OCI-LY3 (cell line): ENCODE measurements around the gene DPP6.

Source experiments
- H2AFZ ChIP-seq: fragments of 200-600, 300-600 bp; shearing (Covaris generic); 2 replicates; pipeline ENCODE4 v1.6.0; 2014; ENCODE audit warnings: antibody characterized with exemption, low read depth, low read length
- H3K27ac ChIP-seq: fragments of 200-600, 300-600 bp; sonication (generic); 2 replicates; pipeline ENCODE4 v1.5.1; 2014; ENCODE audit warnings: mild to moderate bottlenecking, low read length, moderate library complexity, mixed read lengths
- H3K27me3 ChIP-seq: fragments of 200-600, 300-600 bp; sonication (generic); 2 replicates; pipeline ENCODE4 v1.6.1; 2014; ENCODE audit warnings: low read depth, low read length, mixed read lengths
- H3K36me3 ChIP-seq: fragments of 200-600, 300-600 bp; sonication (generic); replicated peaks from 2 replicates; pipeline ENCODE3; 2014; ENCODE audit warnings: low read depth, low read length, mixed read lengths
- H3K4me1 ChIP-seq: fragments of 300-600, 200-600 bp; sonication (generic); 2 replicates; pipeline ENCODE4 v1.6.1; 2014; ENCODE audit warnings: low read length, mixed read lengths
- H3K4me2 ChIP-seq: fragments of 200-600, 300-600 bp; sonication (generic); 2 replicates; pipeline ENCODE4 v1.6.1; 2014; ENCODE audit warnings: low read length, mixed read lengths
- H3K4me3 ChIP-seq: fragments of 300-600, 200-600 bp; sonication (generic); 2 replicates; pipeline ENCODE4 v1.5.1; 2014; ENCODE audit warnings: antibody characterized with exemption, mild to moderate bottlenecking, low read length, moderate library complexity
- H3K79me2 ChIP-seq: fragments of 300-600, 200-600 bp; shearing (Covaris generic); 2 replicates; pipeline ENCODE4 v1.6.1; 2014; ENCODE audit warnings: mild to moderate bottlenecking, low read length, mixed read lengths
- H3K9ac ChIP-seq: fragments of 300-600, 200-600 bp; shearing (Covaris generic); 2 replicates; pipeline ENCODE4 v1.6.0; 2014; ENCODE audit warnings: mild to moderate bottlenecking, low read length, moderate library complexity
- H3K9me3 ChIP-seq: fragments of 200-600, 300-600 bp; shearing (Covaris generic); 2 replicates; pipeline ENCODE4 v1.6.1; 2014; ENCODE audit warnings: low read length, mixed read lengths; ENCODE audit not compliant: insufficient read depth
- H4K20me1 ChIP-seq: fragments of 200-600, 300-600 bp; sonication (generic); 2 replicates; pipeline ENCODE4 v1.6.1; 2016; ENCODE audit warnings: low read length, mixed read lengths; ENCODE audit not compliant: insufficient read depth
- CTCF ChIP-seq: fragments of 200-600, 300-600 bp; sonication (generic); IDR thresholded peaks from 2 replicates; pipeline ENCODE4 v1.5.1; 2014; ENCODE audit warnings: antibody characterized with exemption, low read length, low read depth
- EZH2phosphoT487 ChIP-seq: fragments of 200-600 bp; shearing (Covaris generic); IDR thresholded peaks from 2 replicates; pipeline ENCODE4 v1.6.1; 2018; ENCODE audit warnings: antibody characterized with exemption, mixed run types, low read depth

Gene DPP6

GRCh38 chr7:154469652-154470051, 417.5 kb downstream of the DPP6 start:
- no peaks in the 10 kb centered on the region for H3K36me3 ChIP-seq
- H3K4me1 ChIP-seq: no peaks in the 10 kb centered on the region
- no peaks in the 10 kb centered on the region for H4K20me1 ChIP-seq
- no peak overlapping the region for H2AFZ ChIP-seq
- no peak overlapping the region for H3K9ac ChIP-seq
- TF ChIP-seq EZH2phosphoT487: no peak
- TF ChIP-seq CTCF: no peak
- H3K4me2 ChIP-seq: no peak overlapping the region
- H3K9me3 ChIP-seq: no peaks in the 10 kb centered on the region
- no peak overlapping the region for H3K4me3 ChIP-seq
- H3K27ac ChIP-seq: no peak overlapping the region
- H3K79me2 ChIP-seq: no peaks in the 10 kb centered on the region
- no peaks in the 10 kb centered on the region for H3K27me3 ChIP-seq

- Histone ChIP-seq H3K4me2 (no peak overlapping the region), H3K4me3 (no peak overlapping the region), H3K4me1 (no peaks in the 10 kb centered on the region; the same call in 1 of the 2 replicates), H3K9me3 (no peaks in the 10 kb centered on the region), H3K9ac (no peak overlapping the region), H3K36me3 (no peaks in the 10 kb centered on the region), H3K27me3 (no peaks in the 10 kb centered on the region), H2AFZ (no peak overlapping the region), H3K27ac (no peak overlapping the region), H3K79me2 (no peaks in the 10 kb centered on the region), H4K20me1 (no peaks in the 10 kb centered on the region)
- no peak for TF ChIP-seq CTCF
- TF ChIP-seq EZH2phosphoT487: no peak
Observed at GRCh38 chr7:154472343-154472742, 420.1 kb downstream of the DPP6 start.

GRCh38 chr7:154473360-154473759, 421.2 kb downstream of the DPP6 start:
- no peak overlapping the region for H2AFZ ChIP-seq
- H3K9me3 ChIP-seq: no peaks in the 10 kb centered on the region
- H3K36me3 ChIP-seq: no peaks in the 10 kb centered on the region
- no peak overlapping the region for H3K4me3 ChIP-seq
- no peaks in the 10 kb centered on the region for H4K20me1 ChIP-seq
- no peak overlapping the region for H3K9ac ChIP-seq
- TF ChIP-seq EZH2phosphoT487 (no peak), CTCF (no peak)
- no peaks in the 10 kb centered on the region for H3K79me2 ChIP-seq
- no peaks in the 10 kb centered on the region; the same call in 1 of the 2 replicates for H3K4me1 ChIP-seq
- H3K4me2 ChIP-seq: no peak overlapping the region
- no peaks in the 10 kb centered on the region for H3K27me3 ChIP-seq
- no peak overlapping the region for H3K27ac ChIP-seq

- Histone ChIP-seq H4K20me1 (no peaks in the 10 kb centered on the region), H3K27ac (no peak overlapping the region), H3K9me3 (no peaks in the 10 kb centered on the region), H3K4me1 (no peaks in the 10 kb centered on the region; the same call in 1 of the 2 replicates), H3K9ac (no peak overlapping the region), H3K36me3 (no peaks in the 10 kb centered on the region), H3K27me3 (no peaks in the 10 kb centered on the region), H2AFZ (no peak overlapping the region), H3K79me2 (no peaks in the 10 kb centered on the region), H3K4me2 (no peak overlapping the region), H3K4me3 (no peak overlapping the region)
- no peak for TF ChIP-seq CTCF
- TF ChIP-seq EZH2phosphoT487: no peak
Observed at GRCh38 chr7:154474903-154475520, 422.8 kb downstream of the DPP6 start.
